ENCODE results near the gene ALG3.

ALG3 gene

DNA sequence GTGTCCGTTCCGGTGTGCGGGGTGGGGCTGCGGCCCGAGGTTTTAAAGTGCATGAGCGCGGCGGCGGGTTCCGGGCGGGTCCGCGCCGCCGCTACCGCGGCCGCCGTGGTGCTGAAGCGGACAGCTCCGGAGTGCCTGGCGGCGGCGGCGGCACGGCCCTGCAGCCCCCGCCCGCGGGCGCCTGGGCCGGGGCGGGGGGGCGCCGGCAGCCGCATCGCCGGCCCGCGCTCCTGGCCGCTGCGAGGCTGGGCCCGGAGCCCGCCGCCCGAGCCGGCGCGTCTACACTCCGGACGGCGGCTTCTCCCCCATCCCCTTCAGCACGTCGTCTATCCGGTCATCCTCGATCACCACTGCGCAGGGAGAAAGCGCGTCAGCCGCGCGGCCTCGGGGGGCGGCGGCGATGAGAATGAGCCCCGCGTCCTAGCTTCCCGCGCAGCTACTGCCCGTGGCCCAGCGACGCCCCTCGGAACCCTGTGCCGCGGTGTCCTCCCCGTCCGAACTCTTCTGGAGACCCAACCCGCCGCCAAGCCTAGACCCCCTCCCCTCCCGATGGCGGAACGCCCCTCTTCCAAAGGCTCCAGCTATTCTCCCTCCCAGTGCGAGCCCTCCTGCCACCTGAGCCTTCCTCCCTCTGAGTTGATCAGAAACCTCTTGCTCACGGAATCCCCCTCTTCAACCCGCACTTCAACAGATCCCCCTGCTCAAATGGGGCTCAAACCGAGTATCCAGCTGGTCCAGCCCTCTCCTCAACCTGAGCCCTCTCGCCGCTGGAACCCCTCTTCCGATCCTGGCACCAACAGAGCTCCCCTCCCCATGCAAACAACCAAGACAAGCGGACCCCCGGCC lies 11.3 kb upstream of the ALG3 start:
- DNase-seq (ENCODE audit: low spot score), result peak; percentile 62

DNA sequence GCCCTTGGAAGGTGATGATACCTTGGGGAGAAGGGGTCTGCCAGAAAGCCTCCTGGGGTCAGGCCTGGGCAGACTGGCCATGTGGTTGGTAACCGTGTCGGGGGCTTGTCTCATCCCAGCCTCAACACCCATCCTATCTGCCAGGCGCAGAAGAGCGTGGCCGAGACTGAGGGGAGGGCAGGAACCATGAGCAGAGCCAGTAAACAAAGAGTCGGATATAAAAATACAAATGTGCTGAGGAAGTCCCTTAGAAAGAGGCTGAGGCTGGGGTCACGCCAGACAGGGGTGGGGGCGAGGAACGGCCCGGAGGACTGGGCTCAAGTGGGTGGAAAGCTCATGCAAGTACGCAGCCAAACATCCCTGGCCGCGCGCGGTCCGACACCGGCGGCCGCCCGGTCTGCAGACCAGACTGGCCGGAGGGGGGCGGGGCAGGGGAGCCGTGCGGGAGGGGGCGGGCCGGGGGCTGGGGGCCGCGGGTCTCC lies 10.7 kb upstream of the ALG3 start:
- no peak for DNase-seq (ENCODE audit: low spot score)

GRCh38 chr3:184258926-184259325 lies 10.2 kb upstream of the ALG3 start:
- no peak for DNase-seq (ENCODE audit: low spot score)

- no peak for DNase-seq (ENCODE audit: low spot score)
These were observed 8.5 kb upstream of the ALG3 start for GRCh38 chr3:184257083-184257915.

GRCh38 chr3:184255291-184256039 lies 6.7 kb upstream of the ALG3 start:
- peak; percentile 84 for DNase-seq (ENCODE audit: low spot score)

DNA sequence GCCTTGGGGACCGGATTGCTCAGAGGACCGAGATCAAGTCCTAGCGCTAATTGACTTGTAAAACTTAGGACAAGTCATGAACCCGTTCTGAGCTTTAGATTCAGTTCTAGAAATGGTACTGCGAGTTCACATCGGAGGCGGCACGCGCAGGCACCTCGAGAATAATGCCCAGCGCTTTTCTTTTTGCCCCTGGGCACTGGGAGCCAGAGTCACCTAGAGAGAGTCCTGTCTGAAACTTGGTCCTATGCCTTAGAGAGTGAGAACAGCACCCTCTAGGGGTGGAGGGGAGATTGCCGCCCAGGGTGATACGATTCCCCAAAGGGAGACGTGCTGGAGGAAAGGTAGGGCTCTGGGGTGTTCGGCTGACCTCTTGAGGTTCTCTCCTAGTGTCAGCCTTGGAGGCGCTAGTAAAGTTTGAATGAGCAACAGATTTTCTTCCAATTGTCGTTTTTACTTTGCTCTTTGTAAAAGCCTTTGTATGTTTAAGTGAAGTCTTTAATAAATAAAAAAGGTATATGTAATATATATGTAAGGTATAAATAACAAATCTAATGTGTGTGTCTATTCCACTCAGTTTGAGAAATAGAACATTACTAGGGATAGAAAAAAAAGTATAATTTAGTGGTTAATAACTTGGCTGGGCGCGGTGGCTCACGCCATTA lies 1.5 kb upstream of the ALG3 start:
- peak; percentile 81 for DNase-seq (ENCODE audit: low spot score)

GRCh38 chr3:184249412-184250166 lies 827 bp upstream of the ALG3 start, which contains the start of gene EEF1AKMT4:
TSS of gene EEF1AKMT4 (plus strand) at chr3:184249672. CDS start at chr3:184249695, 23 bp downstream.
- DNase-seq (ENCODE audit: low spot score), result peak; percentile 94

- DNase-seq (ENCODE audit: low spot score), result no peak
These were observed 6.5 kb downstream of the ALG3 start for GRCh38 chr3:184242297-184242685.

GRCh38 chr3:184241447-184242296 lies 7.1 kb downstream of the ALG3 start:
- DNase-seq (ENCODE audit: low spot score), result peak; percentile 75

GRCh38 chr3:184241141-184241446 lies 7.7 kb downstream of the ALG3 start:
- DNase-seq (ENCODE audit: low spot score), result no peak

- DNase-seq (ENCODE audit: low spot score), result no peak
These were observed 8.2 kb downstream of the ALG3 start for GRCh38 chr3:184240384-184241140.

DNA sequence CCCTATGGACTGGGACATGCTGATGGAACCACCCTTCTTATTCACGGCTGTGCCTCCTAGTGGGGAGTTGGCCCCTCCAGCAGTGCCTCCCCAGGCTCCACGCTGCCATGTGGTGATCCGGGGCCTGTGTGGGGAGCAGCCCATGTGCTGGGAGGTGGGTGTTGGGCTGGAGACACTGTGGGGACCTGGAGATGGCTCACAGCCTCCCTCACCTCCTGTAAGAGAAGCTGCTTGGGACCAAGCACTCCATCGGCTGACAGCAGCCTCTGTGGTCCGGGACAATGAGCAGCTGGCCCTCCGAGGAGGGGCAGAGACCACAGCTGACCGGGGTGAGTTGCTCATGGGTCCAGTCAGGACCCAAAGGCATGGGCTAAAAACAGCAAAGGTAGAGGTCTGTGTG lies 9.1 kb downstream of the ALG3 start:
- DNase-seq (ENCODE audit: low spot score), result no peak

DNA sequence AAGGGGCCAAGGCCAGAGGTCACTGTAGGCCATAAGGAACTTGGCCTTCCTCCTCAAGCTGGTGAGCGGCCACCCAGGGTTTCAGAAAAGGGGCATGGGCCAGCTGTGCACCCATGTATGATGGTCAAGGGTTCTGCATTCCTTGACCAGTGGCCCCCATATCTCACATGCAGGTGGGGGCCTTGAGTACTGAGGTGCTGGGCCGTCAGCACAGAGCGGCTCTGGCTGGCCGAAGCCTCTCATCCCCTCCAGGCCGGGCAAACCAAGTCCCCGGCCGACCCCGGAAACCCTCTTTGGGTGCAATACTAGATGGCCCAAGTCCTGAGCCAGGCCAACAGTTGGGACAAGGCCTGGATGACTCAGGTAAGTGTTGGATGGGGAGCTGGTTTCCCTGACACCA lies 9.5 kb downstream of the ALG3 start:
- DNase-seq (ENCODE audit: low spot score), result no peak

DNA sequence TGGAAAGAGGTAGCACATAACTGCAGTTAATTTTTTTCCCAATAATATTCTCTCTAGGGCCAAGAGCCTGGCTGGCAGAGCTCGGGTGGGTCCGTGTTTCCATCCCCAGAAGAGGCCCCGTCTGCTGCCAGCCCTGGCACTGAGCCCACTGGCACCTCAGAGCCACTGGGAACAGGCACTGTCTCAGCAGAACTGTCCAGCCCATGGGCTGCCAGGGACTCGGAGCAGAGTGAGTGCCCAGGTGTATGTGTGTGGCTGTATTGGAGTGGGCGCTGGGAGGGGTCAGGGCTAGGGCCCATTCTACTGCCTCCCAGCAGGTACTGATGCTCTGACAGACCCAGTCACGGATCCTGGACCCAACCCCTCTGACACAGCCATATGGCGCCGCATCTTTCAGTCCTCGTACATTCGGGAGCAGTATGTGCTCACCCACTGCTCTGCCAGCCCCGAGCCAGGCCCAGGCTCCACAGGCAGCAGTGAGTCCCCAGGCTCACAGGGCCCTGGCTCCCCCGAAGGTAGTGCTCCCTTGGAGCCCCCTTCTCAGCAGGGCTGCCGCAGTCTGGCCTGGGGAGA lies 10.4 kb downstream of the ALG3 start:
- DNase-seq (ENCODE audit: low spot score), result no peak

DNA sequence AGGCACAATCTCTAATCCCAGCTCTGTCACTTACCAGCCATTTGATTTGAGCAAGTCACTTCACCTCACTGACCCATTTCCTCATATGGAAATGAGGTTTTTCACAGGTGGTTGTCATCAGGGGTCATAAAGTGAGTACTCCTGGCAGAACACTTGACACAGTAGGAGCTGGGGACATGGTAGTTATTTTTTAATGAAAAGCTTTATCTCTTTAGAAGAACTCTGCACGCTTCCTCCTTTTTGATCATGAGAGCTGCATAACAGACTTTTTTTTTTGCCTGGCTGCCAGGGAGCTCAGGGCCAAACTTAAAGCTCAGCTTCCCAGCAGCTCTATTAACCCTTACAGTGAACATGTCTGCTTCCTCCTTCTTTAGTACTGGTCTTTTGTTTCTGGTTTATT lies 11.0 kb downstream of the ALG3 start:
- DNase-seq (ENCODE audit: low spot score), result no peak

GRCh38 chr3:184237211-184237610 lies 11.6 kb downstream of the ALG3 start:
- no peak for DNase-seq (ENCODE audit: low spot score)

GRCh38 chr3:184236636-184237035 lies 12.1 kb downstream of the ALG3 start:
- no peak for DNase-seq (ENCODE audit: low spot score)

- DNase-seq (ENCODE audit: low spot score), result no peak
These were observed 12.7 kb downstream of the ALG3 start for GRCh38 chr3:184236033-184236410.

GRCh38 chr3:184235381-184236032 lies 13.3 kb downstream of the ALG3 start:
- peak; percentile 73 for DNase-seq (ENCODE audit: low spot score)
